Lung (tissue), 12 donors: ENCODE results near the gene DNAH7. TPM values are rescaled to one million over a fixed set of nuclear protein-coding genes. Genes with fewer than 3 reads are reported as not detected.
A peak's percentile ranks its signal among the peaks of the same experiment; 100 is the strongest.

Experiments
- ATAC-seq: fragments of 200-7000 bp; cut with Tn5 transposase; one replicate; pipeline ENCODE4 v1.9.1; 2020; ENCODE audit warnings: moderate number of reproducible peaks; ENCODE audit not compliant: insufficient read depth, low FRiP score
- DNase-seq, 3 donors: peaks; one replicate each; pipeline ENCODE4 v3.0.0-alpha.2; 2013 to 2017
- H3K27ac ChIP-seq, 2 donors: one replicate each; pipeline ENCODE4 v1.5.1; 2013; ENCODE audit warnings: mild to moderate bottlenecking in 2 of 2, moderate library complexity in 2 of 2, control low read depth in 1 of 2, inconsistent platforms in 1 of 2, low read depth in 1 of 2, low read length in 1 of 2
- H3K27me3 ChIP-seq, 3 donors: one replicate each; pipeline ENCODE4 v1.5.1; 2013; ENCODE audit warnings: low read length in 2 of 3; ENCODE audit not compliant: control insufficient read depth in 3 of 3, insufficient read depth in 3 of 3
- H3K36me3 ChIP-seq, 4 donors: one replicate each; pipeline ENCODE4 v1.5.1; 2013; ENCODE audit warnings: low read length in 4 of 4, mild to moderate bottlenecking in 1 of 4, moderate library complexity in 1 of 4; ENCODE audit not compliant: control insufficient read depth in 4 of 4, insufficient read depth in 4 of 4
- H3K4me1 ChIP-seq, 5 donors: one replicate each; pipeline ENCODE4 v1.5.1; 2013; ENCODE audit warnings: low read length in 5 of 5, mild to moderate bottlenecking in 2 of 5, moderate library complexity in 1 of 5; ENCODE audit not compliant: control insufficient read depth in 5 of 5, insufficient read depth in 5 of 5
- H3K4me3 ChIP-seq: one replicate; pipeline ENCODE4 v1.5.1; 2013; ENCODE audit warnings: mild to moderate bottlenecking, control low read depth, moderate library complexity
- H3K9ac ChIP-seq, 2 donors: one replicate each; pipeline ENCODE4 v1.5.1; 2013; ENCODE audit warnings: low read length in 2 of 2, control low read depth in 1 of 2; ENCODE audit not compliant: insufficient read depth in 1 of 2
- H3K9me3 ChIP-seq, 4 donors: one replicate each; pipeline ENCODE4 v1.5.1; 2013; ENCODE audit warnings: low read length in 3 of 4, mild to moderate bottlenecking in 1 of 4, moderate library complexity in 1 of 4; ENCODE audit not compliant: control insufficient read depth in 4 of 4, insufficient read depth in 3 of 4
- WGBS, 2 donors: extraction: QIAGEN DNeasy Blood & Tissue Kit; methylation state at CpG; one replicate each; pipeline ENCODE4 v1.1.7; 2013; 5-methylcytosine and 5-hydroxymethylcytosine counted together
- polyA plus RNA-seq, 2 donors: library from polyadenylated mRNA; stranded (reverse); fragments of 200-250 nt; gene quantifications; one replicate each; pipeline ENCODE4 v1.2.1, GENCODE V29; 2013
- total RNA-seq, 2 donors: library from RNA; depleted of rRNA in 1 of 2; stranded (reverse); fragments of >200 nt in 1 of 2; gene quantifications; one replicate each; pipeline ENCODE4 v1.2.1, GENCODE V29; 2014 to 2021
- TF ChIP-seq, protein P1 (sequence below): IDR thresholded peaks from 2 replicates; pipeline ENCODE4 v1.5.1; 2012; ENCODE audit warnings: mild to moderate bottlenecking; ENCODE audit errors: control extremely low read depth, extremely low read depth
- donor health status: control.
- donor health status: control.
- donor health status: Bipolar disorder and iron deficiency.
- donor health status: healthy.
- donor health status: DM: yes; HTN: yes; CAD: no.

The DNAH7 gene
- total and polyA plus RNA-seq, 4 donors: 1.9 to 32.9 (median 11.3) TPM

DNA sequence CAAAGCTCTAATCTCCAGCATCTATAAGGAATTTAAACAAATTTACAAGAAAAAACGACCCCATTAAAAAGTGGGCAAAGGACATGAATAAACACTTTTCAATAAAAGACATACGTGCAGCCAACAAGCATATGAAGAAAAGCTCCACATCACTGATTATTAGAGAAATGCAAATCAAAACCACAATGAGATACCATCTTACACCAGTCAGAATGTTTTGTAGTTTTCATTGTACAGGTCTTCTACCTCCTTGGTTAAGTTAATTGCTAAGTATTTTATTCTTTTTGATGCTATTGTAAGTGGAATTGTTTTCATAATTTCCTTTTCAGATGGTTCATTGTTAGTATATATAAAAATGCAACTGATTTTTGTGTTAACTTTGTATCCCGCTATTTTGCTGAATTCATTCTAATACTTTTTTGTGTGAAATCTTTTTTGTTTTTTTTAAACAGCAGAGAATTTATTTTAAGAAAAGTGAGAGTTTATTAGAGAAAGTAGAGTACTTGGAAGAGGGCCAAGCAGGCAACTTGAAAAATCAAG is 370.9 kb downstream of the DNAH7 start:
- no peak overlapping the region for H3K27ac ChIP-seq
- WGBS, 2 donors: 83 to 85% methylated on average over 3 of the region's 3 CpGs
- TF ChIP-seq, protein P1, sequence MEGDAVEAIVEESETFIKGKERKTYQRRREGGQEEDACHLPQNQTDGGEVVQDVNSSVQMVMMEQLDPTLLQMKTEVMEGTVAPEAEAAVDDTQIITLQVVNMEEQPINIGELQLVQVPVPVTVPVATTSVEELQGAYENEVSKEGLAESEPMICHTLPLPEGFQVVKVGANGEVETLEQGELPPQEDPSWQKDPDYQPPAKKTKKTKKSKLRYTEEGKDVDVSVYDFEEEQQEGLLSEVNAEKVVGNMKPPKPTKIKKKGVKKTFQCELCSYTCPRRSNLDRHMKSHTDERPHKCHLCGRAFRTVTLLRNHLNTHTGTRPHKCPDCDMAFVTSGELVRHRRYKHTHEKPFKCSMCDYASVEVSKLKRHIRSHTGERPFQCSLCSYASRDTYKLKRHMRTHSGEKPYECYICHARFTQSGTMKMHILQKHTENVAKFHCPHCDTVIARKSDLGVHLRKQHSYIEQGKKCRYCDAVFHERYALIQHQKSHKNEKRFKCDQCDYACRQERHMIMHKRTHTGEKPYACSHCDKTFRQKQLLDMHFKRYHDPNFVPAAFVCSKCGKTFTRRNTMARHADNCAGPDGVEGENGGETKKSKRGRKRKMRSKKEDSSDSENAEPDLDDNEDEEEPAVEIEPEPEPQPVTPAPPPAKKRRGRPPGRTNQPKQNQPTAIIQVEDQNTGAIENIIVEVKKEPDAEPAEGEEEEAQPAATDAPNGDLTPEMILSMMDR: no peak
- no peaks in the 10 kb centered on the region for H3K4me1 ChIP-seq
- H3K9ac ChIP-seq: no peak overlapping the region
- H3K27me3 ChIP-seq: no peaks in the 10 kb centered on the region
- DNase-seq (peak in 1 of 3 donors; percentile 21), ATAC-seq (no peak)
- H3K36me3 ChIP-seq: peaks cover 0 to 6% (median 1%) of the 10 kb centered on the region in 4 donors
- peaks cover 0 to 15% (median 5%) of the 10 kb centered on the region in 4 donors for H3K9me3 ChIP-seq
- no peak overlapping the region for H3K4me3 ChIP-seq

DNA sequence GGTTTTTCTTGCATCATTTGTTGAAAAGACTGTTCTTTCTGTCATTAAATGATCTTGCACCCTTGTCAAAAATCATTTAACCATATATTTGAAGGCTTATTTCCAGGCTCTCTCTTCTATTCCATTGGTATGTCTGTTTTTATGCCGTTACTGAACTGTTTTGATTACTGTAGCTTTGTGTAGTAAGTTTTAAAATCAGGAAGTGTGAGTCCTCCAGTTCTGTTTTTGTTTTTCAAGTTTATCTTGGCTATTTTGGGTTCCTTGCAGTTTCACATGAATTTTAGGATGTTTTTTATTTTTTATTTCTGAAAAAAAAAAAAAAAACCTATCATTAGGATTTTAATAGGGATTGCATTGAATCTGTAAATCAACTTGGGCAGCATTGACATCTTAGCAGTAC is 372.6 kb downstream of the DNAH7 start:
- TF ChIP-seq, protein P1: no peak
- no peak overlapping the region for H3K9ac ChIP-seq
- H3K9me3 ChIP-seq: peaks cover 0 to 10% (median 4%) of the 10 kb centered on the region in 4 donors
- H3K4me3 ChIP-seq: no peak overlapping the region
- no peaks in the 10 kb centered on the region for H3K4me1 ChIP-seq
- WGBS, 2 donors: 84 to 95% methylated on average over 1 of the region's 1 CpG
- no peaks in the 10 kb centered on the region for H3K27me3 ChIP-seq
- no peak overlapping the region for H3K27ac ChIP-seq
- DNase-seq (no peak), ATAC-seq (no peak)
- H3K36me3 ChIP-seq: peaks cover 0 to 6% (median 1%) of the 10 kb centered on the region in 4 donors

DNA sequence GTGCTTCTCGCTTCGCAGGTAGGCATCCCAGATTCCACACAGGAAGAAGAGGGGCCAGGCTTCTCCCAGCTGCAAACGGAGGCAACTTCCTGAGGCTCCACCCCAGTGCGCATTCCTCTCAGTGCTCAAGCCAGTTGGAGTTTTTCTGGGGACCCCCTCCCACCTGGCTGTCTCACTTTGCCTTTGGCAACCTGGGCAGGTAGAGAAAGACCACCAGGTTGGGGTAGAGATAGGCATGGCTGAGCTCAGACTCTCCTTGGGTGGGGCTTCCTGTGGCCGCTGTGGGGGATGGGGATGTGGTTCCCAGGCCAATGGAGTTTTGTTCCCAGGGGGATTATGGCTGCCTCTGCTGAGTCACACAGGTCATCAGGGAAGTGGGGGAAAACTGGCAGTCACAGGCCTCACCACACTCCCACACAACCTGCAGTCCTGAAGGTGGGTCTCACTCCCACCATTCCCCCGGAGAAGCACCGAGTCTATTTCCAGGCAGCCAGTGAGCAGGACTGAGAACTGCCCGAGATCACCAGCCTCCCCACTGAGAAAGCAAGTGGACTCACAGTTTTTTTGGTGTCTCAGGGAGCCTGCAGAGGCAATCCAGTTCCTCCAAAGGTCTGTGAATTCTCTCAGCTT is 373.5 kb downstream of the DNAH7 start:
- TF ChIP-seq, protein P1: no peak
- WGBS, 2 donors: 83 to 91% methylated on average over 8 of the region's 8 CpGs
- H3K36me3 ChIP-seq: peaks cover 0 to 6% (median 3%) of the 10 kb centered on the region in 4 donors
- H3K4me1 ChIP-seq: no peaks in the 10 kb centered on the region
- no peak for ATAC-seq
- no peak overlapping the region for H3K27ac ChIP-seq
- peaks cover 0 to 5% (median 0%) of the 10 kb centered on the region in 4 donors for H3K9me3 ChIP-seq
- no peak for DNase-seq
- no peaks in the 10 kb centered on the region for H3K27me3 ChIP-seq
- no peak overlapping the region for H3K4me3 ChIP-seq
- H3K9ac ChIP-seq: no peak overlapping the region
